ENCODE results near the gene MORN2. TPM values are rescaled to one million over a fixed set of nuclear protein-coding genes. Genes with fewer than 3 reads are reported as not detected.

The MORN2 gene
- total RNA-seq, 1 experiment from 2014 or later, result 8.0 TPM

DNA sequence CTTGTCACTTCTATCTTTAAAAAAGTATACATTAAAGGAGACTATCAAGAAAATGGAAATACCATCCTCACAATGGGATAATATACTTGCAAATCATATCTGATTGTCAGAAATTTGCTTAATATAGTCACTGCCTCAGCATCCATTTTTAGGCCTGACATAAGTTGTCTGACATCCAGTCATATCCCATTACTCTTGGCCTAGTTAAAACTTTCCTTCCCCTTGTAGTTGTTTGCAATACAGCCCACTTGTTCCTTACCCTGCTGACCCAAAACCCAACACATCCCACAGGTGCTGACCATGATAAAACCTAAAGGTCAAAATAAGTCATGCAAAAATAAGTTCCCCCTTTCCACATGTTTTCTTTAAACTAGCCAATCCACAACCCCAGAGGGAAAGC is 10.3 kb downstream of the MORN2 start:
- Histone ChIP-seq H3T11ph (ENCODE audit: low read length) (no peak overlapping the region), H3K56ac (ENCODE audit: insufficient read length, low read depth, low read length) (no peak overlapping the region), H3K27ac (ENCODE audit: insufficient read length, low read depth, low read length) (no peak overlapping the region), H2BK120ac (ENCODE audit: low read depth, low read length, poor library complexity, severe bottlenecking) (no peak overlapping the region), H3K14ac (ENCODE audit: insufficient read depth, low read length) (no peak overlapping the region), H4K5ac (ENCODE audit: insufficient read length, low read depth, low read length) (no peak overlapping the region), H3K27me3 (ENCODE audit: insufficient read depth, low read length) (no peaks in the 10 kb centered on the region), H3K23me2 (ENCODE audit: insufficient read length, low read depth, low read length, poor library complexity, severe bottlenecking) (no peaks in the 10 kb centered on the region), H3K18ac (ENCODE audit: insufficient read length, low read depth, low read length) (no peak overlapping the region), H4K91ac (ENCODE audit: insufficient read length, low read depth, low read length) (no peak overlapping the region), H3K9me3 (ENCODE audit: control insufficient read depth, low read depth, low read length) (no peaks in the 10 kb centered on the region), H3K79me2 (ENCODE audit: insufficient read depth, low read length) (no peaks in the 10 kb centered on the region), H3K23ac (ENCODE audit: insufficient read length, low read depth, low read length) (no peak overlapping the region), H2AFZ (ENCODE audit: low read length) (no peak overlapping the region), H3K4ac (ENCODE audit: low read depth, low read length) (no peak overlapping the region), H2BK5ac (ENCODE audit: insufficient read length, low read length) (no peak overlapping the region), H2BK15ac (ENCODE audit: low read depth, low read length) (no peak overlapping the region), H4K20me1 (ENCODE audit: control insufficient read depth, insufficient read depth, insufficient read length) (no peaks in the 10 kb centered on the region), H2BK20ac (ENCODE audit: low read depth, low read length, poor library complexity, severe bottlenecking) (no peak overlapping the region), H3K9ac (ENCODE audit: extremely low read depth, insufficient read length, low read length) (no peak overlapping the region), H3K79me1 (ENCODE audit: insufficient read depth, low read depth, low read length, poor library complexity, severe bottlenecking) (no peaks in the 10 kb centered on the region), H3K4me1 (ENCODE audit: insufficient read depth, low read length) (no peaks in the 10 kb centered on the region), H4K8ac (replicated peaks; ENCODE audit: insufficient read length, low read depth, low read length) (no peak overlapping the region), H2BK12ac (ENCODE audit: insufficient read length, low read depth, low read length) (no peak overlapping the region), H3K4me2 (ENCODE audit: insufficient read depth, insufficient read length, low read length) (no peak overlapping the region), H2AK5ac (ENCODE audit: insufficient read length, low read length) (no peak overlapping the region)
- no peak for DNase-seq
- H3K4me3 Mint-ChIP-seq, result no peak overlapping the region
- no peaks in the 10 kb centered on the region for H3K36me3 Mint-ChIP-seq (ENCODE audit: insufficient read depth in 1 of 3, low read depth in 3 of 3)
- no peak overlapping the region; a peak in 1 of 7 replicates for H3K27ac Mint-ChIP-seq
- TF ChIP-seq, protein P1, sequence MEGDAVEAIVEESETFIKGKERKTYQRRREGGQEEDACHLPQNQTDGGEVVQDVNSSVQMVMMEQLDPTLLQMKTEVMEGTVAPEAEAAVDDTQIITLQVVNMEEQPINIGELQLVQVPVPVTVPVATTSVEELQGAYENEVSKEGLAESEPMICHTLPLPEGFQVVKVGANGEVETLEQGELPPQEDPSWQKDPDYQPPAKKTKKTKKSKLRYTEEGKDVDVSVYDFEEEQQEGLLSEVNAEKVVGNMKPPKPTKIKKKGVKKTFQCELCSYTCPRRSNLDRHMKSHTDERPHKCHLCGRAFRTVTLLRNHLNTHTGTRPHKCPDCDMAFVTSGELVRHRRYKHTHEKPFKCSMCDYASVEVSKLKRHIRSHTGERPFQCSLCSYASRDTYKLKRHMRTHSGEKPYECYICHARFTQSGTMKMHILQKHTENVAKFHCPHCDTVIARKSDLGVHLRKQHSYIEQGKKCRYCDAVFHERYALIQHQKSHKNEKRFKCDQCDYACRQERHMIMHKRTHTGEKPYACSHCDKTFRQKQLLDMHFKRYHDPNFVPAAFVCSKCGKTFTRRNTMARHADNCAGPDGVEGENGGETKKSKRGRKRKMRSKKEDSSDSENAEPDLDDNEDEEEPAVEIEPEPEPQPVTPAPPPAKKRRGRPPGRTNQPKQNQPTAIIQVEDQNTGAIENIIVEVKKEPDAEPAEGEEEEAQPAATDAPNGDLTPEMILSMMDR (conservative IDR thresholded peaks at IDR 0.05), result no peak
- no peaks in the 10 kb centered on the region for H3K27me3 Mint-ChIP-seq (ENCODE audit: low read depth)
- no peaks in the 10 kb centered on the region for H3K9me3 Mint-ChIP-seq
- no peaks in the 10 kb centered on the region for H3K4me1 Mint-ChIP-seq
